ENCODE measurements around the gene CCDC9. TPM values are rescaled to one million over a fixed set of nuclear protein-coding genes. Genes with fewer than 3 reads are reported as not detected.

Gene CCDC9
- total and polyA plus RNA-seq, 2 of the 13 experiments (the other 11 are each of a cell fraction or from before 2014, with no cell fraction given): 2.9 to 6.3 TPM

DNA sequence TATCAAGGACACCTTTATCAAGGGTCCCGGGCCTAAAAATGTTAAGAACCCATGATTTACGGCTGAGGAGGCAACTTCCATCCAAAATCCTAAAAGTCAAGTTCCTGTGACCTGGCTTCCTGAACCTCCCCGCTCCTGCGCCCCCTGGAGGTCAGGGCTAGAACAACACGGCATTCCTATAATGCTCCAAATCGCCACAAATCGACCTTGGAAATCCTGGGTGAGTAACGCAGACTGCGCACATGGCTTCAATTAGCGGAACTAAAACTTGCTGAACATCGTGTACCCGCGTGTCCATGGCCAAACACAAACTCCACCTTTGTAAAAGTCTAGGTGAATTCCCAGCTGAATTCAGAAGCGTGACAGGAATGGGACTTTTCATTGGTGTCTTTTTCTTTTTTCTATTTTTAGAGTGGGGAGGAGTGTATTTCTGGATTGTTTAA, 49.0 kb downstream of the CCDC9 start (continued):
- 0 out of 2 replicates have a peak, but pooled peaks have one; percentile 59 for TF ChIP-seq MLX (CRISPR knock-in tag; IDR thresholded peaks at IDR 0.05)
- TF ChIP-seq PPARG (CRISPR knock-in tag; conservative IDR thresholded peaks at IDR 0.05): peak; percentile 33; the same call in 1 of the 2 replicates
- 0 out of 2 replicates have a peak, but pooled peaks have one; percentile 49 for TF ChIP-seq ZNF816 (CRISPR knock-in tag; IDR thresholded peaks at IDR 0.05; ENCODE audit: borderline replicate concordance)
- TF ChIP-seq ZNF800 (CRISPR knock-in tag; IDR thresholded peaks at IDR 0.05): 0 out of 2 replicates have a peak, but pooled peaks have one; percentile 29
- no peak for TF ChIP-seq ZNF382 (CRISPR knock-in tag; IDR thresholded peaks at IDR 0.05; ENCODE audit: borderline replicate concordance)
- TF ChIP-seq TMF1 (CRISPR knock-in tag; IDR thresholded peaks at IDR 0.05; ENCODE audit: low read depth): no peak
- no peak for TF ChIP-seq ZC3H4 (CRISPR knock-in tag; IDR thresholded peaks at IDR 0.05; ENCODE audit: borderline replicate concordance)
- TF ChIP-seq, protein P1, sequence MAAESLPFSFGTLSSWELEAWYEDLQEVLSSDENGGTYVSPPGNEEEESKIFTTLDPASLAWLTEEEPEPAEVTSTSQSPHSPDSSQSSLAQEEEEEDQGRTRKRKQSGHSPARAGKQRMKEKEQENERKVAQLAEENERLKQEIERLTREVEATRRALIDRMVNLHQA (CRISPR knock-in tag; IDR thresholded peaks at IDR 0.05): no peak
- peak; percentile 91 for TF ChIP-seq CTCF (CRISPR knock-in tag; IDR thresholded peaks at IDR 0.05)
- peak; percentile 35; the same call in 1 of the 2 replicates for TF ChIP-seq RAD21 (CRISPR knock-in tag; IDR thresholded peaks at IDR 0.05)
- TF ChIP-seq, protein P2, sequence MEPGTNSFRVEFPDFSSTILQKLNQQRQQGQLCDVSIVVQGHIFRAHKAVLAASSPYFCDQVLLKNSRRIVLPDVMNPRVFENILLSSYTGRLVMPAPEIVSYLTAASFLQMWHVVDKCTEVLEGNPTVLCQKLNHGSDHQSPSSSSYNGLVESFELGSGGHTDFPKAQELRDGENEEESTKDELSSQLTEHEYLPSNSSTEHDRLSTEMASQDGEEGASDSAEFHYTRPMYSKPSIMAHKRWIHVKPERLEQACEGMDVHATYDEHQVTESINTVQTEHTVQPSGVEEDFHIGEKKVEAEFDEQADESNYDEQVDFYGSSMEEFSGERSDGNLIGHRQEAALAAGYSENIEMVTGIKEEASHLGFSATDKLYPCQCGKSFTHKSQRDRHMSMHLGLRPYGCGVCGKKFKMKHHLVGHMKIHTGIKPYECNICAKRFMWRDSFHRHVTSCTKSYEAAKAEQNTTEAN (CRISPR knock-in tag; conservative IDR thresholded peaks at IDR 0.05): 0 out of 2 replicates have a peak, but pooled peaks have one; percentile 27
- TF ChIP-seq ZSCAN12 (CRISPR knock-in tag; IDR thresholded peaks at IDR 0.05): no peak
- TF ChIP-seq ZKSCAN5 (CRISPR knock-in tag; IDR thresholded peaks at IDR 0.05): no peak
- TF ChIP-seq, protein P3, sequence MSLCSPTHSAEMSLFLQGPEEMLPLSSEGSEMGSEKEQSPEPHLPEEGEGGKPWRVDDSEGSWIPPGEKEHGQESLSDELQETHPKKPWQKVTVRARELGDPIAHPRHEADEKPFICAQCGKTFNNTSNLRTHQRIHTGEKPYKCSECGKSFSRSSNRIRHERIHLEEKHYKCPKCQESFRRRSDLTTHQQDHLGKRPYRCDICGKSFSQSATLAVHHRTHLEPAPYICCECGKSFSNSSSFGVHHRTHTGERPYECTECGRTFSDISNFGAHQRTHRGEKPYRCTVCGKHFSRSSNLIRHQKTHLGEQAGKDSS (CRISPR knock-in tag; IDR thresholded peaks at IDR 0.05; ENCODE audit: borderline replicate concordance, low read depth): no peak; the same call in 1 of the 2 replicates
- peak; percentile 28; the same call in 1 of the 2 replicates for TF ChIP-seq PAXIP1 (CRISPR knock-in tag; conservative IDR thresholded peaks at IDR 0.05)
